Measurements from ENCODE around the gene ORC6. TPM values are rescaled to one million over a fixed set of nuclear protein-coding genes. Genes with fewer than 3 reads are reported as not detected.

ORC6 gene
- total and polyA plus RNA-seq, 2 donors (not counting 1 experiment from before 2014, with no cell fraction given), result 4.7 to 4.8 TPM

DNA sequence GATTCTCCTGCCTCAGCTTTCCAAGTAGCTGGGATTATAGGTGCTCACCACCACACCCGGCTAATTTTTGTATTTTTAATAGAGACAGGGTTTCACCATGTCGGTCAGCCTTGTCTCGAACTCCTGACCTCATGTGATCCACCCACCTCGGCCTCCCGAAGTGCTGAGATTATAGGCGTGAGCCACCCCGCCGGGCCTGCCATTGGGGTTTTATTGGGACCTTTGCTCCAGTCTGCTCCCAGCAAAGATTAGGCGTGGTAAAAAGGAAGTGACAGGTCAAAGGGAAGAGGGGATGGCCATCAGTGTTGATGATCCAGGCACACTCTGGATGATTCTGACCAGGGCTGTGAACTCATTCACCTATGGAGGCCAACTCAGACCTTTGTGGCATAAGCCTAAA, 38.2 kb downstream of the ORC6 start:
- Histone ChIP-seq H3K4me3 (ENCODE audit: control extremely low read depth in 1 of 5, extremely low read depth in 1 of 5, insufficient read depth in 1 of 5, low read depth in 2 of 5, low read length in 4 of 5) (no peak overlapping the region), H3K79me2 (ENCODE audit: control insufficient read depth, insufficient read depth, low read length) (no peaks in the 10 kb centered on the region), H3K9me3 (ENCODE audit: control extremely low read depth in 1 of 3, control insufficient read depth in 2 of 3, insufficient read depth in 1 of 3, low read length in 2 of 3) (peaks cover 0 to 7% (median 3%) of the 10 kb centered on the region in 3 donors), H3K4me1 (ENCODE audit: control insufficient read depth in 2 of 2, insufficient read depth in 2 of 2, low read length in 2 of 2) (no peaks in the 10 kb centered on the region), H3K27ac (ENCODE audit: low read length in 2 of 2) (no peak overlapping the region), H3K9ac (ENCODE audit: low read length) (no peak overlapping the region), H4K20me1 (ENCODE audit: control insufficient read depth, insufficient read depth, low read length, poor library complexity, severe bottlenecking) (no peaks in the 10 kb centered on the region), H3K27me3 (replicated peaks in 1 of 4; ENCODE audit: control extremely low read depth in 1 of 4, control insufficient read depth in 3 of 4, insufficient read depth in 4 of 4, low read length in 3 of 4) (peaks cover 0 to 2% (median 0%) of the 10 kb centered on the region in 4 experiments), H3K4me2 (replicated peaks; ENCODE audit: low read depth, low read length, poor library complexity, severe bottlenecking) (no peak overlapping the region), H2AFZ (ENCODE audit: insufficient read depth, low read depth, low read length, poor library complexity, severe bottlenecking) (no peak overlapping the region), H3K36me3 (replicated peaks in 1 of 2; ENCODE audit: control extremely low read depth in 1 of 2, control insufficient read depth in 1 of 2, extremely low read depth in 1 of 2, insufficient read depth in 2 of 2, low read length in 1 of 2) (no peaks in the 10 kb centered on the region)
- Mint-ChIP-seq H3K4me3 (no peak overlapping the region), H3K4me1 (no peaks in the 10 kb centered on the region), H3K9me3 (ENCODE audit: insufficient read depth) (peaks cover 7% of the 10 kb centered on the region), H3K27ac (no peak overlapping the region), H3K27me3 (no peaks in the 10 kb centered on the region)
- no peak for DNase-seq
- intact Hi-C loops (cut with micrococcal nuclease), result no loop called here
- CTCF ChIA-PET, result interaction anchor here (0.6 kb wide), 1 partner anchor 53 kb away, joined by 4 read pairs; no protein-coding TSS in a partner anchor
- WGBS (ENCODE audit: insufficient coverage), result 99% methylated on average over 9 of the region's 9 CpGs
- TF ChIP-seq, protein P1, sequence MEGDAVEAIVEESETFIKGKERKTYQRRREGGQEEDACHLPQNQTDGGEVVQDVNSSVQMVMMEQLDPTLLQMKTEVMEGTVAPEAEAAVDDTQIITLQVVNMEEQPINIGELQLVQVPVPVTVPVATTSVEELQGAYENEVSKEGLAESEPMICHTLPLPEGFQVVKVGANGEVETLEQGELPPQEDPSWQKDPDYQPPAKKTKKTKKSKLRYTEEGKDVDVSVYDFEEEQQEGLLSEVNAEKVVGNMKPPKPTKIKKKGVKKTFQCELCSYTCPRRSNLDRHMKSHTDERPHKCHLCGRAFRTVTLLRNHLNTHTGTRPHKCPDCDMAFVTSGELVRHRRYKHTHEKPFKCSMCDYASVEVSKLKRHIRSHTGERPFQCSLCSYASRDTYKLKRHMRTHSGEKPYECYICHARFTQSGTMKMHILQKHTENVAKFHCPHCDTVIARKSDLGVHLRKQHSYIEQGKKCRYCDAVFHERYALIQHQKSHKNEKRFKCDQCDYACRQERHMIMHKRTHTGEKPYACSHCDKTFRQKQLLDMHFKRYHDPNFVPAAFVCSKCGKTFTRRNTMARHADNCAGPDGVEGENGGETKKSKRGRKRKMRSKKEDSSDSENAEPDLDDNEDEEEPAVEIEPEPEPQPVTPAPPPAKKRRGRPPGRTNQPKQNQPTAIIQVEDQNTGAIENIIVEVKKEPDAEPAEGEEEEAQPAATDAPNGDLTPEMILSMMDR (IDR thresholded peaks at IDR 0.05), result no peak
- no peak for TF ChIP-seq EZH2 (IDR thresholded peaks at IDR 0.05; ENCODE audit: borderline replicate concordance, insufficient read depth, low read depth, low read length, poor library complexity, severe bottlenecking)
- ATAC-seq (ENCODE audit: low read depth), result no peak
- POLR2A ChIA-PET, result no interaction called here

DNA sequence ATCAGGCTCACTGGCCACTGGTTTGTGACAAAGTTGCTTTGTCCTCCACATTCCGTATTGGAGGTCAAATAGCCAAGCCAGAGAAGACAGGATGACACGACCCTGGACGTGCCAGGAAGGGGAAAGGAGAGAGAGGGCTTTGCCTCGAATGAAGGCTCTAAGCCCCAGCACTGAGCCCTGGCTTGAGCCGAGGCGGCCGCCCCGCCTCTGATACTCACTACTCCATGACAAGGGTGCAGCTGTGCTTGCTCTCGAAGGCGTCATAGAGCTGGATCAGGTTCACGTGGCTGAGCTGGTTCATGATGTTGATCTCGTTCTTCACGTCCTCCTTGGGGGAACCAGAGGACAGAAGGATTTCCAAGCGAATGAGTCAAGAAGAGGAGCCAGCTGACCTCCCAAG, 39.3 kb downstream of the ORC6 start:
- ATAC-seq (ENCODE audit: low read depth), result no peak
- DNase-seq, result no peak
- H2AFZ ChIP-seq (ENCODE audit: insufficient read depth, low read depth, low read length, poor library complexity, severe bottlenecking), result no peak overlapping the region
- CTCF ChIA-PET, result no interaction called here
- no peaks in the 10 kb centered on the region for H3K79me2 ChIP-seq (ENCODE audit: control insufficient read depth, insufficient read depth, low read length)
- intact Hi-C loops (cut with micrococcal nuclease), result no loop called here
- H3K27me3 Mint-ChIP-seq, result no peaks in the 10 kb centered on the region
- H3K4me3 Mint-ChIP-seq, result no peak overlapping the region
- H3K4me3 ChIP-seq (ENCODE audit: control extremely low read depth in 1 of 5, extremely low read depth in 1 of 5, insufficient read depth in 1 of 5, low read depth in 2 of 5, low read length in 4 of 5), result no peak overlapping the region
- H3K9me3 ChIP-seq (ENCODE audit: control extremely low read depth in 1 of 3, control insufficient read depth in 2 of 3, insufficient read depth in 1 of 3, low read length in 2 of 3), result peaks cover 0 to 7% (median 3%) of the 10 kb centered on the region in 3 donors
- no peak for TF ChIP-seq EZH2 (IDR thresholded peaks at IDR 0.05; ENCODE audit: borderline replicate concordance, insufficient read depth, low read depth, low read length, poor library complexity, severe bottlenecking)
- TF ChIP-seq, protein P1 (IDR thresholded peaks at IDR 0.05), result no peak
- no peaks in the 10 kb centered on the region for H3K36me3 ChIP-seq (replicated peaks in 1 of 2; ENCODE audit: control extremely low read depth in 1 of 2, control insufficient read depth in 1 of 2, extremely low read depth in 1 of 2, insufficient read depth in 2 of 2, low read length in 1 of 2)
- H4K20me1 ChIP-seq (ENCODE audit: control insufficient read depth, insufficient read depth, low read length, poor library complexity, severe bottlenecking), result no peaks in the 10 kb centered on the region
- H3K27ac Mint-ChIP-seq, result no peak overlapping the region
- no peaks in the 10 kb centered on the region for H3K4me1 ChIP-seq (ENCODE audit: control insufficient read depth in 2 of 2, insufficient read depth in 2 of 2, low read length in 2 of 2)
- POLR2A ChIA-PET, result no interaction called here
- H3K27me3 ChIP-seq (replicated peaks in 1 of 4; ENCODE audit: control extremely low read depth in 1 of 4, control insufficient read depth in 3 of 4, insufficient read depth in 4 of 4, low read length in 3 of 4), result peaks cover 0 to 2% (median 0%) of the 10 kb centered on the region in 4 experiments
- peaks cover 7% of the 10 kb centered on the region for H3K9me3 Mint-ChIP-seq (ENCODE audit: insufficient read depth)
- H3K4me2 ChIP-seq (replicated peaks; ENCODE audit: low read depth, low read length, poor library complexity, severe bottlenecking), result no peak overlapping the region
- H3K4me1 Mint-ChIP-seq, result no peaks in the 10 kb centered on the region
- no peak overlapping the region for H3K9ac ChIP-seq (ENCODE audit: low read length)
- no peak overlapping the region for H3K27ac ChIP-seq (ENCODE audit: low read length in 2 of 2)
- 95% methylated on average over 12 of the region's 14 CpGs for WGBS (ENCODE audit: insufficient coverage)

Data from B cell (primary cell).